Stimulated activated CD4-positive, alpha-beta T cell treated with anti-CD3 and anti-CD28 coated beads, Interleukin-15, amount 100 ng/mL, for 1 hour (primary cell): ENCODE results near the gene ZBTB16.

ENCODE experiments used
- DNase-seq, 2 donors: peaks; one replicate each; pipeline ENCODE4 v3.0.0-alpha.2; 2020; ENCODE audit warnings: low read depth in 1 of 2, low spot score in 1 of 2

ZBTB16 gene, protein sequence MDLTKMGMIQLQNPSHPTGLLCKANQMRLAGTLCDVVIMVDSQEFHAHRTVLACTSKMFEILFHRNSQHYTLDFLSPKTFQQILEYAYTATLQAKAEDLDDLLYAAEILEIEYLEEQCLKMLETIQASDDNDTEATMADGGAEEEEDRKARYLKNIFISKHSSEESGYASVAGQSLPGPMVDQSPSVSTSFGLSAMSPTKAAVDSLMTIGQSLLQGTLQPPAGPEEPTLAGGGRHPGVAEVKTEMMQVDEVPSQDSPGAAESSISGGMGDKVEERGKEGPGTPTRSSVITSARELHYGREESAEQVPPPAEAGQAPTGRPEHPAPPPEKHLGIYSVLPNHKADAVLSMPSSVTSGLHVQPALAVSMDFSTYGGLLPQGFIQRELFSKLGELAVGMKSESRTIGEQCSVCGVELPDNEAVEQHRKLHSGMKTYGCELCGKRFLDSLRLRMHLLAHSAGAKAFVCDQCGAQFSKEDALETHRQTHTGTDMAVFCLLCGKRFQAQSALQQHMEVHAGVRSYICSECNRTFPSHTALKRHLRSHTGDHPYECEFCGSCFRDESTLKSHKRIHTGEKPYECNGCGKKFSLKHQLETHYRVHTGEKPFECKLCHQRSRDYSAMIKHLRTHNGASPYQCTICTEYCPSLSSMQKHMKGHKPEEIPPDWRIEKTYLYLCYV

DNA sequence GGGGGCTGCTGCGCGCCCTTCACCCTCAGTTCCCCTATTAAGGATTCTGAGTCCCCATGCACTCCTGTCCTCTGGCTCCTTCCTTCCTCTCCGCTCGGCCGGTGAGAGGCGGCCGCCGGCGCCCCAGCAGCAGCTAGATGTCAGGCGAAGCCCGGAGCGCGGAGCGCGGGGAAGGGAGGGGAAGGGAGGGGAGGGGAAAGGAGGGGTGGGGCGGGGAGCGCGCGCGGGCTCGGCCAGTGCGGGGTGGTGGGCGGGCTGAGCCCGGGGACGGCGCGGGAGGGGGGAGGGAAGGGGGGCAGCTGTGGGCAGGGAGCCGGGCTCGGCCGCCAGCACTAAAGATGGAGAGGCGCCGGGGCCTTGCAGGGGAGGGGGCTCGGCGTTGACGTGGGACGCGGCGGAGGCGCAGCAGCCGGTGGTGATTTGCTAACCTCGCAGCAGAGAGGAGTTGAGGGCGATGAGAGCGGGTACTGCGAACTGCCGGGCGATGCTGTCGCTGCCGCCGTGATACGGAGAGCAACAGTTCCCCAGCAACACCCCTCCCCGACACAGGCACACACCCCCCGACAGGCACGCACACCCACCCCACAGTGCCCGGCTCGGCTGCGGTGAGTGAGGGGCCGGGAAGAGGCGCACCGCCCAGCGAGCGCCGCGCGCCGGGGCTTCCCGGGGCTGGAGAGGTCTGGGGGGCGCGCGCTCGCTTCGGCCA is at the start of gene ZBTB16:
ZBTB16 (plus strand) TSS at position 434 of the 706 bp plus-strand sequence. CDS start 3,590 bp downstream, outside the sequence.
- peak; percentile 28 to 39 for DNase-seq

GRCh38 chr11:114010931-114011330 is 48.6 kb upstream of the ZBTB16 start:
- no peak for DNase-seq

DNA sequence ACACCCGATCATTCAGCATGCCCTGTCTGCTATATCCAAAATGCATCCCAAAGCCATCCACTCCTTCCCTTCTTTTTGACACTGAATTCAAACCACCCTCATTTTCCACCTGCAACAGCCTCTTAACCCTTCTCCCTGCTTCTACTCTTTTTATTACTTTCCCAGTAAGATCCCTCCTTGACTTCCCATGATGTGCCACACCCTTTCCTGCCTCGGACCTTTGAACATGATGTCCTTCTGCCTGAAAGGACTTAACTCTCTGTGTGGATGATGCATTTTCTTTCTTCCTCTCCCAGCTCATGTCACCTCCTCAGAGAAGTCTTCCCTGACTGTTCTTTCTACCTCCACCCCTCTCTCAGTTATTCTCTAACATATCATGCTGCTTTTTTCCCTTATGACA is 48.1 kb upstream of the ZBTB16 start:
- DNase-seq, result no peak

GRCh38 chr11:114015117-114015516 is 44.4 kb upstream of the ZBTB16 start:
- DNase-seq, result no peak

GRCh38 chr11:114016986-114017385 is 42.5 kb upstream of the ZBTB16 start:
- no peak for DNase-seq

DNA sequence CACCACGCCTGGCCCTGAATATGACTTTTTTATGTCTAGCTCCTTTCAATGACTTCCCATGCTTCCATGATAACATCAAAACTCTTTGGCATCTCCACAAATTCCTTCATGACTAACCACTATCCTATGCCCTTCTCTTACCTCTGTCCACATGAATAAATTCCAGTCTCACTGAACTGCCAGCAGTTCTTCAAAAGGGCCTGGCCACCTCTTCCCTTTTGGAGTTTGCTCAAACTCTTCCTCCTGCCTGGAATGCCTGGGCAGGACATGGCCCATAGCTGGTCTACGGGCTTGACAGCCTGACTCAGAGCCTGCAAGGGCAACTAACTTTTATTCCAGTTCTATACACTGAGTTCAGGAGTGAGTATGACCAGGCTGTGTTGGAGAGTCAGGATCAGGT is 41.8 kb upstream of the ZBTB16 start:
- no peak for DNase-seq

- no peak for DNase-seq
Observed at GRCh38 chr11:114019046-114019445, 40.5 kb upstream of the ZBTB16 start.

GRCh38 chr11:114019574-114019973 is 39.9 kb upstream of the ZBTB16 start:
- no peak for DNase-seq

DNA sequence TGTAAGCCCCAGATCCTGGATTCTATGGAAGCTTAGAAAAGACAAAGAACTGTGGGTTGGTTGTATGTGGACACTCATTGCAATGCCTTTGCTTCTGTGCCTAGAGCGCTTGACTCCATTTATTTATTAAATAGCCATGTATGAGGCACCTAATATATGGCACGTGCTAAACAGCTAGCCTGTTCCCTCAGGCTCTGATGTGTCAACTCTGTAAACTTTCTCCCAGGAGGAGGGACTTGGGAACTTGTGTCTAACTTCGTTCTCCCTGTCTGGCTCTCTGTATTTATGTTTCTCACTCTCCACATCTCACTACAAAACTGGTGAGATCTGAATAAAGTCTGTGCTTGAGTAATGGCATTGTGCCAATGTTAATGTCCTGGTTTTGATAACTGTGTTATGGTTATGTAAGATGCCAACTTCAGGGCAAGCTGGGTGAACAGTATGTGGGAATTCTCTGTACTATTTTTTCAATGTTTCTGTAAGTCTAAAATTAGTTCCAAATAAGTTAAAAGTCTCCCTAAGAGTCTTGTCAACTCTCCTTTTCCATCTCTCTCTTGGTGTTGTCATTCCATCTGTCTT is 34.1 kb upstream of the ZBTB16 start:
- DNase-seq, result no peak

GRCh38 chr11:114026355-114026754 is 33.2 kb upstream of the ZBTB16 start:
- no peak for DNase-seq

GRCh38 chr11:114027391-114027790 is 32.1 kb upstream of the ZBTB16 start:
- DNase-seq, result no peak

DNA sequence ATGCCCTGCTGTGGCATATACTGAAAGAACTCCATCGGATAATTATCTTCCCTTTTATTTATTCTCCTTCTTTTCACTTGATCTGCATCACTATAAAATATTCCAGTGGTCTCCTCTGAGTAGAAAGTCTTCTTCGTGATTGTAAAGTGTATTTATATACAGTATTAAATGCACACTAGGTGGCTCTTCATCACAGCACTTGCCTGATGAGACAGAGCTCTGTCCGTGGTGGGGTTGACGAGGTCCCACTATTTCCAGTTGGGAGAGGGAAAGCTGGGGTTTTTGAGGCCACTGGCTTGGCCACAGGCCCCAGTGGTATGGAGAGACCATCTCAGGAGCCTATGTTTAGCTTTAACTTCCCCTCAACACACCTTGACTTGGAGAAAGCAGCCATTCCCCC is 31.6 kb upstream of the ZBTB16 start:
- DNase-seq, result no peak

DNA sequence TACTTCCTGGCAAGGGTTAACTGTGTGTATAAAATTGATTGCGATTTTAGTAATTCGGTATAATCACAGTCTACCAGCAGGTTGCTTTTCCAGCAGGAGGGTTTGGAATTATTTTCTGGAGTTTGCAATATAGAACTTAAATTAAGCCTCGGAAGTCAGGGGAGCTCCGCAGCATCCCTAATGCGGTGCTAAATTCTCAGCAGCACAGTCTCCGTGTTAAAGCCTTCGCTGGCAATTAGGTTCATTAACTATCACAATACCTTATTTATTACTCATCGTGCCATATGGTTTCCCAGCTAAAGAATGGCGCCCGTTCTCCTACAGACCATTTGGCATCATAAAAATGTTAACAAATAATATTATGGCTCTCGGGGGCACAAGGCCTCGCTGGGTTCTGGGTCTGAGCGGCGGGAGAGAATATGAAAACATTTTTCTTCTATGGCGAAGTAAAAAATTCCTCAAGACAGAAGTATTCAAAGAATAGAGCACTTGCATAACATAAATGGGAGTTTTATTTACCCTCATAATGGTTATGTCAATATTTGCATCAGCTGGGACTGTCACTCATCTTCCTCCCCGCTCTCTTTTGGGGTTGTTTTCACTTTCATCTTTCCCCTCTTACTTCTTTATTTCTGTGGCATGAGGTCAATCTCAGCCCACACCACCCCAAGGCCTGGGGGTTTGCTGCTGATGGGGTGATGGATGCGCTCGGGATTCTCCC is 28.1 kb upstream of the ZBTB16 start:
- DNase-seq, result no peak

- no peak for DNase-seq
Observed at GRCh38 chr11:114031967-114032320, 27.6 kb upstream of the ZBTB16 start.

GRCh38 chr11:114033066-114033465 is 26.4 kb upstream of the ZBTB16 start:
- DNase-seq, result no peak

DNA sequence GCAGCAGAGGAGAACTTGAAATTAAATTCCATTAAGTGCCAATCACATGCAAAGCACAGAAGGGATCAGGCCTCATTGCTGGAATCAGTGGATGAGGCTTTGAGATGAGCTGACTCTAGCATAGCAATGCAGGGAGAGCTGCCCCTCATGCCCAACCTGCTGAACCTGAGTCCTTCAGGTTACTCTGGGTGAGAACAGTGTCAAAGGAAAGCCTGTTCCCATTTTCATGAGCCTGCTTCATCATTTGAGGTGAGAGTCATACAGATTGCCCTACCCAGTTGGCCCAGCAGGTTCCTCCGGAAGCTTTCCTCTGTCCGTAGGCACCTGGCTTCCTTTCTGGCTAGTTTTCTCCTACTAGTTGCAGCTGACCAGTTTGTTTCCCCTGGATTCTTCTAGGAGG is 25.9 kb upstream of the ZBTB16 start:
- DNase-seq, result no peak

DNA sequence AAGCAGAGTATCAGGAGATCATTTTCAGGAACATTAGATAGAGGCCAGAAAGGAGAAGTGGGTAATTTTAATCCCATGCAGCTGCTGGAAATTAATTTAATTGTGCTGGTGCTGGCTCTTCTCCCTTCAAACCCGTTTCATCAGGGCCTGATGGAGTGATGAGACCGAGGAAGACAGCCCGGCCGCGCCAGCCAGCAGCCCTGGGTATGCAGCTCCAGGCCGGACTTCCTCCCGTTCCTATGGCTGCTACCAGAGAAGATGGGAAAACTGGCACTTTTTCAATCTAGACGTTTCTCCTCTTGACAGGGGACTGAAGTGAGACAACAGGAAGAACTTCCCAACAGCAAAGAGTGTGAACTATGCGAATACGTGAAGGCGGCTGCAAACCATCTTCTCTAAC is 24.6 kb upstream of the ZBTB16 start:
- DNase-seq, result no peak

- peak; percentile 34 to 41 for DNase-seq
Observed at GRCh38 chr11:114036147-114036811, 23.2 kb upstream of the ZBTB16 start.

GRCh38 chr11:114036958-114037357 is 22.6 kb upstream of the ZBTB16 start:
- DNase-seq, result no peak

DNA sequence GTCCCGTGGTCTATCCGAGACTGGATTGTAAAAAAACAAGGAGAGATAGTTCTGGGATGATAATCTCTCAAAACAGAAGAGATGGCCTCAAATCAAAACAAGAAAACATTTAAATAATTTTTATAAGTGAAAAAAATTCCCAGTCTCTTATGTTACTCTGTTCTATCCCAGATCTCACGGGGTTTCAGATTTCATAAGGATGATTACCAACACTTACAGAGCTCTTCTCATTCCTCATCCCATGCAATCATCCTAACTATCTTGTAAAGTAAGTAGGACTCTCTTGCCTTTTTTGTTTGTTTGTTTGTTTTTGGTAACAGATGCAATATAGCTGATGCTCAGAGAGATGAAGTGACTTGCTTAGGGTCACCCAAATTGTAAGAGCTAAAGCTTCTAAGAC is 20.0 kb upstream of the ZBTB16 start:
- no peak for DNase-seq
